GM18505 (cell line): ENCODE measurements around the gene KRT4.
"Not testable (repeated sequence)": the region's sequence is repeated elsewhere in the genome, so short reads cannot be mapped to it uniquely, and the experiment has no call there.

Experiments
- ATAC-seq: cut with Tn5 transposase; IDR thresholded peaks from one replicate; pipeline ENCODE4 v1.9.1; 2021; ENCODE audit not compliant: unreplicated experiment
- POLR2A ChIP-seq: IDR thresholded peaks from 4 replicates; pipeline ENCODE4 v1.6.1; 2011; ENCODE audit warnings: borderline replicate concordance; ENCODE audit not compliant: insufficient read depth, insufficient read length; ENCODE audit errors: extremely low read depth

KRT4 gene

DNA sequence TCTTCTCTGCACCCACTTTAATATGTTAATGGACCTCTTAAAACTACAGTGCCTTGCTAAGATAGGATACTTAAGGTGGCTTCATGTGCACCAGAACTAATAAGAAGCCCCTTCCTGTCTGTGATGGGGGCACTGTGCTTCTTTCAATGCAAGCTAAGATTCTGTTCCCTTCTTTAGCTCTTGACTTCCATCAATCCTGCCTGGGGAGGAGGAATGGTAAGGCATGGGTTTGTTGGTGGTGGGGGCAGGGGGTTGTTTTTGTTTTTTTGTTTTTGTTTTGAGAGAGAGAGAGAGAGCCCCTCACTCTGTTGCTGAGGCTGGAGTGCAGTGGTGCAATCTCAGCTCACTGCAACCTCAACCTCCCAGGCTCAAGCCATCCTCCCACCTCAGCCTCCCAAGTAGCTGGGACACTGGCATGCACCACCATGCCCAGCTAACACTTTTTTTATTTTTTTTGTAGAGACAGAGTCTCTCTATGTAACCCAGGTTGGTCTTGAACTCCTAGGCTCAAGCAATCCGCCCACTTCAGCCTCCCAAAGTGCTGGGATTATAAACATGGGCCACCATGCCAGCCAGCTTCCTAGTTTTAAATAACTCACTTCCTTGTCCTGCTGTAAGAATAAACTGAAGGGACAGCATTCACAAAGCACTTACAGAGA is 13.5 kb downstream of the KRT4 start:
- no peak for ATAC-seq
- TF ChIP-seq POLR2A: no peak

GRCh38 chr12:52799505-52800211 is 14.3 kb downstream of the KRT4 start:
- no peak for TF ChIP-seq POLR2A

DNA sequence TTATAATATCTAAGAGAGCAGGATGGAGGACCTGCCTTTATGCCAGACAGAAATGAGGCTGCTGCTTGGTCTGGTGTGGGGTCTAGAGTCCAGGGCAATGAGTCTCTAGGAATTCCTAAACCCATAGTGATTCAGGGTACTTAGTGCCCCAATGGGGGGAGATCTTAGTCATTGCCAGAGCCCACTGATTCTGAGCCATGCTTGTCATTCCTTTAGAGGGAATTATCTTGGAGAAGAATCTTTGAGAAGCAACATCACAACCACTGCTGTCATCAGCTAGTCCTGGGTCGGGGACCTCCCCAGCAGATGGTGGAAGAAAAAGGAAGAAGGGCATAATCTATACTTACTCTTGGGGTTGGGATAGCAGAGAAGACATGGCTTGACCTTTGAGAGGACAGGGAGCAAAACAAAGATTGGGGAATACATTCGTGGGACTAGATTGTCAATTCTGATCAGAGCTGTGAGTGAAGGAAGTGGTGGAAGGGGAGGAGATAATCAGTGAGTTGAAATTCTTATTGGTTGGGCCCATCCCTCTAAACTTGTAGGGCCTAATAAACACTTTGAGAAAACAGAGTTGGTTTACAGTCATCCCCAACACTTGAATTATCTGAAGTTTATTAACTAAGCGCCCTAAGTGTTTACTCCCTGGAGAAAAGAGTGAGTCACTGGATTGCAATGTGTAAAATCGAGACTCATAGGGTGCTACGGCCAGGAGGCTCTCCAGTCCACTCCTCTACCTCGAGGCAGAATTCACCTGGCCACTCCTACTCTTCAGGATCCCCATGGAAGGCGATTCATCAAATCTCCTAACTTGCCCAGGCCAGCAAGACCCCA is 15.0 kb downstream of the KRT4 start:
- no peak for ATAC-seq
- no peak for TF ChIP-seq POLR2A

More at GRCh38 chr12:52799505-52800211, 14.3 kb downstream of the KRT4 start:
- ATAC-seq: no peak

DNA sequence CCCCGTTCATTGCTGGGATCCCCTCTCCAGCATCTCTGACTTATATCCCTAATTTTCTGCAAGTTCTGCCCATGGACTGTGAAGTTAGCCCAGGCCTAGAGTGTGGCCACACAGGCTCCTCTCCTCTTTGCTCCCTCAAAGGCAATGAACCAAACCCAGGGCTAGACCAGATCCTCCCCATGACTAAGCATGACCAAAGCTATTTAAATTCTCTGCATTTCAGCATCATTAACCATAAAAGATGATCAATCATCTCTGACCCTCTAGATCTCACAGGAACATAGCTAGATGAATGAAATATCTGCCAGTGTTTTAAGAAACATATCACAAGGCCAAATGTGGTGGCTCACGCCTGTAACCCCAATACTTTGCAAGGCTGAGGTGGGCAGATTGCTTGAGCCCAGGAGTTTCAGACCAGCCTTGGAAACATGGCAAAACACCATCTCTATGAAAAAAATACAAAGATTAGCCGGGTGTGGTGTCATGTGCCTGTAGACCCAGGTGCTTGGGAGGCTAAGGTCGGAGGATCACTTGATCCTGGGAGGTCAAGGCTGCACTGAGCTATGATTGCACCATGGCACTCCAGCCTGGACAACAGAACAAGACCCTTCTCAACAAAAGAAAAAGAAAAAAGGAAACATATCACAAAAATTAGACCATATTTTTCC is 15.8 kb downstream of the KRT4 start:
- ATAC-seq: no peak
- no peak for TF ChIP-seq POLR2A

- ATAC-seq: no peak
- no peak for TF ChIP-seq POLR2A
Measured at GRCh38 chr12:52797529-52797894, 16.4 kb downstream of the KRT4 start.

- ATAC-seq: no peak
- no peak for TF ChIP-seq POLR2A
Measured at GRCh38 chr12:52796839-52797528, 16.9 kb downstream of the KRT4 start.

GRCh38 chr12:52796429-52796794 is 17.5 kb downstream of the KRT4 start:
- TF ChIP-seq POLR2A: no peak
- ATAC-seq: no peak

GRCh38 chr12:52795694-52796428 is 18.1 kb downstream of the KRT4 start, which contains the start of gene KRT3:
TSS of gene KRT3 (minus strand) at chr12:52796117. CDS start at chr12:52796042, 75 bp downstream.
- no peak for TF ChIP-seq POLR2A
- no peak for ATAC-seq

DNA sequence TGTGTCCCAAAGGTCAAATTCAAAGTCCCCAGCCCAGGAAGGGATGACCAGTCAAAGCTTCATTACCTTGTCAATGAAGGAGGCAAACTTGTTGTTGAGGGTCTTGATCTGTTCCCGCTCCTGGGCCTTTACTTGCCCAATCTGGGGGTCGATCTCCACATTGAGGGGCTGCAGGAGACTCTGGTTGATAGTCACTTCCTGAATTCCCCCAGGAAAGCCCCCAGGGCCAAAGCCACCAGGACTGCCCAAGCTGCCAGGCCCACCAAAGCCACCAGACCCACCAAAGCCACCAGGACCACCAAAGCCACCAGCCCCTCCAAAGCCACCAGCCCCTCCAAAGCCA is 18.6 kb downstream of the KRT4 start:
- ATAC-seq: not testable (repeated sequence)

- TF ChIP-seq POLR2A: no peak
- ATAC-seq: no peak
Measured at GRCh38 chr12:52794479-52795331, 19.2 kb downstream of the KRT4 start.

DNA sequence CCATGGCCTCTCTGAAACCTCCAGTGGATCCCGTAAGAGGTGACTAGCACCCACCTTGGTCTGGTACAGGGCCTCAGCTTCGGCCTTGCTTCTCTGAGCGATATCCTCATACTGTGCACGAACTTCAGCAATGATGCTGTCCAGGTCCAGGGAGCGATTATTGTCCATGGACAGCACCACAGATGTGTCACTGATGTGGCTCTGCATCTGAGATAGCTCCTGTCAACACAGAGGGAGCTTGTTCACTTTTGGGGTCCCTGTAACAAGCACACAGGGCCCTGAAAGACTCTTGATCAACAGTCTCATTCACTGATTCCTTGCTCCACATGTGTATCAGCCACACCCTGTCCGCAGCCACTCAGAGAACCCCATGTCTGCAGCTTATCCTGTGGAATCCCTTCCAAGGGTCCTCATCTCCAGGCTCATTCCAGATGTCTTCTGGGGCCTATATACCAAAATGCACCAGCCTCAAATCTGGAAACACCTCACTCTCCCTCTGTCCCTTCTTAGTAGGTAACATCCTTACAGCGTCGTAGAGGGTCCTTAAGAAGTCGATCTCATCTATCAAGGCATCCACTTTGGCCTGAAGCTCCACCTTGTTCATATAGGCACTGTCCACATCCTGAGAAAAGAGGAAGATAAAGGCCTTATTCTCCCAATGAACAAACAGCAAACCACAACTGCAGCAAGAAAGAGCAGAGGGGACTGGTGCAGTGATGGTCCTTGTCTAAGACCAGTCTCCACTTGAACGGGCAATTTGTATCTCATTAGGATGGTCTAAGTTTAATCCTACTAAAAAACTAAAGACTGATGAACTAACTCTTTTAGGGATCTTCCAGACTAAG is 21.5 kb downstream of the KRT4 start:
- ATAC-seq: no peak
- no peak for TF ChIP-seq POLR2A
